SHP77 treated with DMSO at 0.1 percent for 48 hours (cell line): ENCODE data around the gene PRAMEF9.
"Not testable (repeated sequence)": the region's sequence is repeated elsewhere in the genome, so short reads cannot be mapped to it uniquely, and the experiment has no call there.

Source experiments
- DNase-seq: peaks from one replicate; lab custom pipeline; 2025; lab: John Stamatoyannopoulos, UW

PRAMEF9 gene

DNA sequence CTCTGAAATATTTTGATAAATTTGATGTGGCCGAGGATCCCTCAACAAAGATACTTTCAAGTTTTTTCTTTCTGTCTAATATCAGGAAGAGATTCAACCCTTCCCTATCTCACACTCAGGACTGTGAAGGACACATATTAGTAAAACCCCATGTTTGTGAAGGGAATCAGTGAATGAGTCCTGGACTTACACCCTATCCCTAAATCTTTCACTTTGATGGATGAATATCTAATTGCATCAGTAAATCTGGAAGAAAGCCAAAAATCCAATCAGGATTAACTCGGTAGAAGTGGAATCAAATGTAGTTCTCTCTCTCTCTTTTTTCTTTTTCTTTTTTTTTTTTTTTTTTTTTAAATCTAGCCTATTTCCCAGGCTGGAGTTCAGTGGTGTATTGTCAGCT lies at the start of gene PRAMEF9:
Gene PRAMEF9 (plus strand): TSS at position 301 of the 400 bp plus-strand sequence. CDS start 3,433 bp downstream, outside the sequence.
- DNase-seq, result not testable (repeated sequence)

DNA sequence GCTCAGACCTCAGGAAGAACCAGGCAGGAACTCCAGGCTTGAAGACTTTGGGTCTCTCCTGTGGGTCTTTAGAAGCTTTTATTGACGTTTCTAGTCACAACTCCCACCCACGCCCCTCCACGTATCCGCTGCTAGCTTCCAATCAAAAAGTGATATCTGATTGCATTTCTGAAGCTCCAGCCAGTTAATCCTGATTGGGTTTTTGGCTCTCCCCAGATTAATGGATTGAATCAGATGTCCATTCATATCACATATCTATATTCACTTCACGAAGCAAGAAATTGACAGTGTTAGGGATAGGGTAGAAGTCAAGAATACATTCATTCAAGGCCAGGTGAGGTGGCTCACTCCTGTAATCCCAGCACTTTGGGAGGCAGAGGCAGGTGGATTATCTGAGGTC lies 15.7 kb upstream of the PRAMEF9 start, which contains the start of gene PRAMEF26:
Gene PRAMEF26 (minus strand): TSS at position 101 of the 400 bp plus-strand sequence. CDS start 2,914 bp downstream, outside the sequence.
- DNase-seq, result not testable (repeated sequence)

DNA sequence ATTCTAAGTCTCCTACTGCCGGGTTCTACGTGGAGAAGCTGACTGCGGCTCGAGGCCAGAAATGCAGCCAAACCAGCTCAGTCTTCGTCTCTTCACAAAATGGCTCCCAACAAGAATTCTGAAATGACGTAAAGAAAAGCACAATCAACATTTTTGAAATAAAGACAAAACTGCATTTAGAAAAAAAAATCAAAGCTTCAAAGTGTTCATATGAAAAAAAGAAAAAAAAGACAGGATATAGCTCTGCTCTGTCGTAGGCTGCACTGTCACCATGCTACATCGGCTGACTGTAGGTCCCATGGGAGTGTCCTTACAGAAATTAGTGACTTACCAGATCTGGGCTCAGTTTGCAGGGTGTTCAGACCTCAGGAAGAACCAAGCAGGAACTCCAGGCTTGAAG lies 6.1 kb upstream of the PRAMEF9 start, which contains the start of gene HNRNPCL4:
Gene HNRNPCL4 (minus strand): TSS at position 101 of the 400 bp plus-strand sequence. CDS start 164 bp downstream, outside the sequence.
- DNase-seq, result not testable (repeated sequence)

DNA sequence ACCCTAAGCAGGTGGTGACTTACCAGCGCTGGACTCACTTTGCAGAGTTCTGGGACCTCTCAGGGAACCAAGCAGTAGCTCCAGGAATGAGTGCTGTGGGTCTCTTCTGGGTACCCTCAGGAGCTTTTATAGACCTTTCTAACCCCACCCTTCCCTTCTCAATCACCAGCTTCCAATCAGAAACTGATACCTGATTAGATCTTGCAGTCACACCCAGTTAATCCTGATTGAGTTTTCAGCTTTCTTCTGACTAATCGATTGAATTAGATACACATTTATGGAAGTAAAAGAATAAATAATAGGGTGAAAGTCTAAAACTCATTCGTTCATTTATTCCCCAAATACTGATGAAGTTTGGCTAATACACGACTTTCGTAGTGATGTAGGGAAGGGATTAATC lies 29.7 kb downstream of the PRAMEF9 start, which contains the start of gene PRAMEF13:
Gene PRAMEF13 (minus strand): TSS at position 101 of the 400 bp plus-strand sequence. CDS start 1,820 bp downstream, outside the sequence.
- DNase-seq, result not testable (repeated sequence)

DNA sequence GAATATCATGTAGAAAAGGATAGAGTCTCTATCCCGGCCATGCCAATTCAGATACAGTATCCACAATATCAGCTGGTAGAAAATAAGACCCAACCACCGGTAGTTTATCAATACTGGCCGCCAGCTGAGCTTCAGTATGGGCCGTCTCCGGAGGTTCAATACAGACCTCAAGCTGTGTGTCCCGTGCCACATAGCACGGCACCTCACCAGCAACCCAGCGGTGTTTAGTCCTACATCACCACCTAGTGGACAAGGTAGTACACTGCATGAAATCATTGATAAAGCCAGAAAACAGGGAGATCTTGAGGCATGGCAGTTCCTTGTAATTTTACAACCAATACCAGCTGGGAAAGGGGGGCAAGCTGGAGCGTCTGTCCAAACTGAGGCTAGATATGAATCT lies 37.1 kb downstream of the PRAMEF9 start:
- not testable (repeated sequence) for DNase-seq

DNA sequence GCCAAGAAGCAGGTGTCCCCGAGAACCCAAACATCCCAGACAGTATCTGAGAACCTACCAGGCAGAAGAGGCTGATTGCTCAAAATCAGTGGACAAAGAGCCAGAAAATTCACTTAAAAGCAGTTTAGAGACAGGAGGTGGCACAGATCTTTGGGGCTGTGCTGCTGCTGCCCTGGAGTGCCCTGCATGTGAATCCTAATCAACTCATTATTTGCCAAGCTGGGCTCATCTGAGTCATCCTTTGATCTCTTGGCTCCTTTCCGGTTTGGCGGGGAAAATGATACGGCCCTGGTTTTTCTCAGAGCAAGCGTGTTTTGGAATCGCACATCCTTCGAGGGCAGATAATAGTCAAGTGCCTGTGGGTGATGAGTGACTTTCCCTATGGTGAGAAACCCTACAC lies 45.0 kb downstream of the PRAMEF9 start:
- DNase-seq, result not testable (repeated sequence)

DNA sequence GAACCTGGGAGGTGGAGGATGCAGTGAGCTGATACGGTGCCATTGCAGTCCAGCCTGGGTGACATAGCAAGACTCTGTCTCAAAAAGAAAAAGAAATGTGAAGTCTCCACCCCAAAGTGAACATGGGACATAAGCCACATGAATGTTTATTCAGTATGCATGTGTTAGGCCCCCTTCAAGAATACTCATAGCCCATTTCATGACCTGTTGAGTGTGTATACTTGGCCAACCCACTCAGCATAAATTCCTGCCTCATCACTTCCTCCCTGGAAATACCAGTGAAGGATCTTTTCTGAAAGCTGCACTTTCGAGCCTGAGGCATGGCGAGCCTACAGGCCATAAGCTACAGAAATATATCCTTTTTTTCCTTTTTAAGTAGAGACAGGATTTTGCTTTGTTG lies 47.6 kb downstream of the PRAMEF9 start:
- not testable (repeated sequence) for DNase-seq

DNA sequence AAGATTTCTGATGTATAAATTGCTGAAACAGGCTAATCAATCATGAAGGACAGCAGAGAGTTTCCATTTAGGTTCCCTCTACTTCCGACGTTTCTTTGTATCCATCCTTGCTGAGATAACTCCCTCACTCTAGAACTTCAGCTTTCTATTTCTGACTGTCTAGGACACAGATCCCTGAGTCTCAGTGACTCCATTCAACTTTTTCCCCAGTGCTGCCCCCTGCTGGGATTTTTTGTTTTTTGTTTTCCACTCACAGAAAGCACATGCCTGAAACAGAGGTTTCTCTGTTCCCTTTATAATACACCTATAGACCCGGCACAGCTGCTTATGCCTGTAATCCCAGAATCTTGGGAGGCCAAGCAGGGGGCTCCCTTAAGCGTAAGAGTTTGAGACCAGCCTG lies 51.1 kb downstream of the PRAMEF9 start:
- DNase-seq, result not testable (repeated sequence)

DNA sequence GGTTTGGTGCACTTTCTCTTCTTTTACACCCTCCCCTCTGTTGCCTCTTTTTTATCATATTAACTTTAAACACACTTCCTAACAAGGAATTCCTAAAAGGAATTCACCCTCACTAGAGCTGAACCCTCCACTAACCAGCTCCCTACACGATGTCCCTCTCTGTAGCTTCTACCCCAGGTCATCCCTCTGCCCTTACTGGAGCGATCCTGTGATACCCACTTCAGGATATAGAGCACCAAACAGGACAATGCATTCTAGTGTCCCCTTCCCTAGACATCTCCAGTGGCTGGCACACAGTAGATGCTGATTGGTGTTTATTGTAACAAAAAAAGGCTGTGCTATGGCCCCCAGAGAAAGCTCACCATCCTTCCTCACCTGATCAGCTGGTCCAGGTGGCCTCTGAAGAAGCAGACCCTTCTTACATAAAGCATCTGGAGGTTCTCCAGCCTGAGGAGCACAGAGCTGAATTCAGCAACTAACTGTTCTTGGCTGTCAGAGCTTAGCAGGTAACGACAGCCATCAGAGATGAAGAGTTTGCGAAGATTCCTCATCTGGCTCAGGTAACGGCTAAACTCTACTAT lies 52.9 kb downstream of the PRAMEF9 start:
- no peak for DNase-seq

DNA sequence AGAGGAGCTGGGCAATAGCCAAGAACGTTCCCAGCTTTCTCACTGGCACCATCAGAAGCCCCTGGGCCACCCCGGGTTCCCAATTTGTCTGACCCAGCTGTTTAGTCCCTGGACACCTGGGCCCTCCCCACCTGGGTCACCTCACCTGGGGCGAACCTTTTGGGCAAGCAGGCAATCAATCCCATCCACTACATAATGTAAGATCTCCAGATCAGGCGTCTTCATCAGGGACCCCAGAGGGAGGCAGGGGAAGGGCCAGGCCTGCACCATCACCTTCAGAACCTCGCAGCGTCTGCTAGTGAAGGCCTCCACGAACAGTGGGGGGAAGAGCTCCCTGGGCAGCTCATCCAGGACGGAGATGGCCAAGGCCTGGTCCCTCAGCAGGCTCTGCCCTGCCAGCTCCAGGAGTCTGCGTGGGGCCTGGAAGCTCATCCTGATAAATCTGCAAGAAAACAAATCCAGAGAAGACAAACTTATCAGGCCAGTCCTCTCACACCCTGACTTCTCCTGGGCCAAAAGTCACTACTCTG lies 54.1 kb downstream of the PRAMEF9 start, which contains the start of gene PRAMEF18:
Gene PRAMEF18 (minus strand): TSS at position 480 of the 530 bp plus-strand sequence. CDS start 48 bp downstream, at position 432.
- not testable (repeated sequence) for DNase-seq

DNA sequence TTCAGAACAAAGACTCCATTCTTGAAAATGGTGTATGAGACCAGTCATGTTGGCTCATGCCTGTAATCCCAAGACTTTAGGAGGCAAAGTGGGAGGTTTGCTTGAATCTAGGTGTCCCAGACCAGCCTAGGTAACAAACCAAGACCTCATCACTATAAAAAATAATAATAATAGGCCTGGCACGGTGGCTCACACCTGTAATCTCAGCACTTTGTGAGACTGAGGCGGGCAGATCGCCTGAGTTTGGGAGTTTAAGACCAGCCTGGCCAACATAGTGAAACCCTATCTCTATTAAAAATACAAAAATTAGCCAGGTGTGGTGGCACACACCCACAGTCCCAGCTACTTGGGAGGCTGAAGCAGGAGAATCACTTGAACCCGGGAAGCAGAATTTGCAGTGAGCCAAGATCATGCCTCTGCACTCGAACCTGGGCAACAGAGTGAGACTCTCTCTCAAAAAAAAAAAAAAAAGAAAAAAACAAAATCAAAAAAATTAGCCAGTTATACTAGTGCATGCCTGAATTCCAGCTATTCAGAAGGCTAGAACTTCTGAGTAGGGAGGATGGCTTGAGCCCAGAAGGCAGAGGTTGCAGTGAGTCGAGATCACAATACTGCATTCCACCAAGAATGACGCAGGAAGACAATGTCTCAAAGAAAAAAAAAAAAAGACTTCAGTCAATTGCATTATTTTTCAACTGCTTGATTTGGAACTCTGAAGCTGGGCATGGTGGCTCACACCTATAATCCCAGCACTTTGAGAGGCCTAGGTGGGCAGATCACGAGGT lies 55.8 kb downstream of the PRAMEF9 start:
- DNase-seq, result not testable (repeated sequence)

DNA sequence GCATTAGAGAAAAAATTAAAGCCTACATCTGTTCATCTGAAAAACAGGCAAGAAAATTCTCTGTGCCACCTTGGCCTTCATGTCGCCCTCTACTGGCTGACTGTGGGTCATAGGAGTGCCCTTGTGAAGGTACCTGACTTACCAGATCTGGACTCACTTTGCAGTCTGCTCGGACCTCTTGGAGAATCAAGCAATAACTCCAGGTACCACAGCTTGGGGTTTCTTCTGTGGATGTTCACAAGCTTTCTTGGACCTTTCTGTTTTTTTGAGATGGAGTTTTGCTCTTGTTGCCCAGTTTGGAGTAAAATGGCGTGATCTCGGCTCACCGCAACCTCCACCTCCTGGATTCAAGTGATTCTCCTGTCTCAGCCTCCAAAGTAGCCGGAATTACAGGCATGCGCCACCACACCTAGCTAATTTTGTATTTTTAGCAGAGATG lies 56.7 kb downstream of the PRAMEF9 start:
- no peak for DNase-seq
